Smooth muscle cell (in vitro differentiated cells): ENCODE measurements around the gene ADRA2C. TPM values are rescaled to one million over a fixed set of nuclear protein-coding genes. Genes with fewer than 3 reads are reported as not detected.

Experiments used
- DNase-seq: peaks from one replicate; lab custom pipeline; 2025; ENCODE audit not compliant: unreplicated experiment; lab: John Stamatoyannopoulos, UW
- H2AFZ ChIP-seq: fragments of 200-600 bp; sonication (generic); 2 replicates; pipeline ENCODE4 v1.6.0; 2016; ENCODE audit warnings: antibody characterized with exemption, low read depth, mild to moderate bottlenecking
- H3F3A ChIP-seq: fragments of 200-600 bp; sonication (generic); 2 replicates; pipeline ENCODE4 v1.6.0; 2017; ENCODE audit warnings: antibody characterized with exemption, low read depth
- H3K27ac ChIP-seq: fragments of 200-600 bp; sonication (generic); 2 replicates; pipeline ENCODE4 v1.5.1; 2016; ENCODE audit warnings: low read depth, mild to moderate bottlenecking
- H3K27me3 ChIP-seq: fragments of 200-600 bp; sonication (generic); 2 replicates; pipeline ENCODE4 v1.6.1; 2016; ENCODE audit warnings: low read depth, mild to moderate bottlenecking
- H3K36me3 ChIP-seq: fragments of 200-600 bp; sonication (generic); 2 replicates; pipeline ENCODE4 v1.5.1; 2016; ENCODE audit warnings: low read depth
- H3K4me1 ChIP-seq: fragments of 200-600 bp; sonication (generic); 2 replicates; pipeline ENCODE4 v1.5.1; 2016; ENCODE audit warnings: low read depth
- H3K4me2 ChIP-seq: fragments of 200-600 bp; sonication (generic); 2 replicates; pipeline ENCODE4 v1.6.0; 2016; ENCODE audit warnings: mild to moderate bottlenecking
- H3K4me3 ChIP-seq: fragments of 200-600 bp; sonication (generic); 2 replicates; pipeline ENCODE4 v1.5.1; 2016; ENCODE audit warnings: mild to moderate bottlenecking
- H3K79me2 ChIP-seq: fragments of 200-600 bp; sonication (generic); 2 replicates; pipeline ENCODE4 v1.6.0; 2016; ENCODE audit warnings: low read depth, mild to moderate bottlenecking
- H3K9ac ChIP-seq: fragments of 200-600 bp; sonication (generic); 2 replicates; pipeline ENCODE4 v1.6.0; 2016; ENCODE audit warnings: low read depth
- H3K9me3 ChIP-seq: fragments of 200-600 bp; sonication (generic); replicated peaks from 2 replicates; pipeline ENCODE4 v1.5.1; 2016; ENCODE audit warnings: low read depth
- H4K20me1 ChIP-seq: fragments of 200-600 bp; sonication (generic); 2 replicates; pipeline ENCODE4 v1.6.0; 2016; ENCODE audit warnings: low read depth
- CTCF ChIP-seq: fragments of 200-600 bp; sonication (generic); IDR thresholded peaks from 2 replicates; pipeline ENCODE4 v1.5.1; 2017; ENCODE audit warnings: borderline replicate concordance, mild to moderate bottlenecking, antibody characterized with exemption; ENCODE audit not compliant: insufficient read depth, poor library complexity, severe bottlenecking
- WGBS: methylation state at CpG from one replicate; pipeline ENCODE4 v1.1.7; 2016; ENCODE audit warnings: low lambda C conversion rate; 5-methylcytosine and 5-hydroxymethylcytosine counted together
- polyA plus RNA-seq: library from polyadenylated mRNA; unstranded; fragments of >200 nt; fragmentation: Nextera tagmentation; extraction: Ambion mirVana; gene quantifications from 2 replicates; pipeline ENCODE4 v1.2.1, GENCODE V29; 2016
- total RNA-seq: library from RNA; depleted of rRNA; stranded (reverse); fragments of >200 nt; gene quantifications from 2 replicates; pipeline ENCODE4 v1.2.3, GENCODE V29; 2014

Gene ADRA2C
- total and polyA plus RNA-seq, 2 experiments from 2014 or later = 0.53 to 1.6 TPM

DNA sequence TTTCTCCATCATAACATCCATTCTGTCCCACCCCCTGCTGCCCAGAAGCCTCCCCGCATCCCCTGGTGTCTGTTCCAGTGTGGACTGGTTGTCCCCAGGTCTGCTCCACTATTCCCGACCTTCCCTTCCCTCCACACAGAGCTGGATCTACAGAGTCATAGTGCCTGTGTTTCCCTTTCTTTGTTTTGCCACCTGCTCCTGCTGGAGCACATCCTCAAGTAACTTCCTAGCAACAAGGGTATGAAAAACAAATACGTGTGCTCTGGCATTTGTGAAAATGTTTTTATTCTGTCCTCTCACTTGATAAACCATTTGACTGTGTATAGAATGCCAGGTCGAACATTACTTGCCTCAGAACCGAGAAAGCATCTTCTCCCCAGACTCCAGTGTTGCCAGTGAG is 29.9 kb upstream of the ADRA2C start:
- Histone ChIP-seq H3K79me2 (no peaks in the 10 kb centered on the region), H4K20me1 (no peaks in the 10 kb centered on the region), H3K4me3 (no peak overlapping the region), H3K36me3 (no peaks in the 10 kb centered on the region), H3K4me1 (peaks cover 9% of the 10 kb centered on the region), H3K27me3 (no peaks in the 10 kb centered on the region), H3K9me3 (no peaks in the 10 kb centered on the region), H3F3A (no peaks in the 10 kb centered on the region), H2AFZ (no peak overlapping the region), H3K9ac (no peak overlapping the region), H3K27ac (no peak overlapping the region), H3K4me2 (no peak overlapping the region)
- no peak for DNase-seq
- TF ChIP-seq CTCF = no peak
- WGBS = 88% methylated on average over 5 of the region's 5 CpGs

DNA sequence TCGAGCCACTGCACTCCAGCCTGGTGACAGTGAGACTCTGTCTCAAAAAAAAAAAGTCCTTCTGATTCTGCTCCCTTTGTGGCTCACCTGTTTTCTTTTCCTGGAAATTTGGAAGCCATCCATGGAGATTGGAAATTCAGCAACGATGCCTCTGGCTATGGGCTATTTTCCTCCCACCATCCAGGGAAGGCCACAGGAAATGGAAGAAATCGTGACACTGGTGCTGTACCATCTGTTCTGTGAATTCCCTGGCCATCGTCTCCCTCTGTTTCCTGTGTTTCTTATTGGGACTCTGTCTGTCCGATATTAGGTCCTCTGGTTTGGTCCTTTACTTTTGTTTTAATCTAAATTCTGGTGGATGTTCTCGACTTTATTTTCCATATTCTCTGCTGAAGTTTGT is 29.4 kb upstream of the ADRA2C start:
- H4K20me1 ChIP-seq = no peaks in the 10 kb centered on the region
- no peaks in the 10 kb centered on the region for H3K36me3 ChIP-seq
- H3K79me2 ChIP-seq = no peaks in the 10 kb centered on the region
- H3K27me3 ChIP-seq = no peaks in the 10 kb centered on the region
- WGBS = 90% methylated on average over 6 of the region's 6 CpGs
- no peak for DNase-seq
- H3F3A ChIP-seq = no peaks in the 10 kb centered on the region
- TF ChIP-seq CTCF = no peak
- H3K27ac ChIP-seq = no peak overlapping the region
- H3K4me3 ChIP-seq = no peak overlapping the region
- H2AFZ ChIP-seq = no peak overlapping the region
- no peaks in the 10 kb centered on the region for H3K9me3 ChIP-seq
- peaks cover 9% of the 10 kb centered on the region for H3K4me1 ChIP-seq
- H3K9ac ChIP-seq = no peak overlapping the region
- no peak overlapping the region for H3K4me2 ChIP-seq

- 94% methylated on average over 13 of the region's 13 CpGs for WGBS
- Histone ChIP-seq H3K27me3 (peaks cover 7% of the 10 kb centered on the region), H3K36me3 (no peaks in the 10 kb centered on the region)
These were observed 26.6 kb upstream of the ADRA2C start for GRCh38 chr4:3739577-3739976.

More at GRCh38 chr4:3739577-3739976, 26.6 kb upstream of the ADRA2C start:
- Histone ChIP-seq H3K4me1 (no peaks in the 10 kb centered on the region), H3K9me3 (no peaks in the 10 kb centered on the region), H3F3A (no peaks in the 10 kb centered on the region), H4K20me1 (no peaks in the 10 kb centered on the region), H3K9ac (no peak overlapping the region), H3K4me2 (no peak overlapping the region), H3K27ac (no peak overlapping the region), H3K79me2 (no peaks in the 10 kb centered on the region), H3K4me3 (no peak overlapping the region), H2AFZ (no peak overlapping the region)
- no peak for DNase-seq
- no peak for TF ChIP-seq CTCF
